ENCODE data around the gene LEMD3.

The LEMD3 gene

GRCh38 chr12:65152596-65152995 lies 16.8 kb upstream of the LEMD3 start:
- in situ Hi-C loops (cut with HindIII; ENCODE audit: low sequenced_read_pairs) = no loop called here
- no peak overlapping the region for H3K4me3 ChIP-seq (ENCODE audit: low read depth, low read length)
- DNase-seq (ENCODE audit: low read depth, low spot score) = peak; percentile 14
- TF ChIP-seq CTCF (IDR thresholded peaks at IDR 0.05; ENCODE audit: low read depth, low read length) = no peak

- H3K4me3 ChIP-seq (ENCODE audit: low read depth, low read length) = no peak overlapping the region
- in situ Hi-C loops (cut with HindIII; ENCODE audit: low sequenced_read_pairs) = no loop called here
- no peak for DNase-seq (ENCODE audit: low read depth, low spot score)
- no peak for TF ChIP-seq CTCF (IDR thresholded peaks at IDR 0.05; ENCODE audit: low read depth, low read length)
These were observed 13.6 kb upstream of the LEMD3 start for GRCh38 chr12:65155784-65156183.

GRCh38 chr12:65156366-65156841 lies 13.0 kb upstream of the LEMD3 start:
- no peak overlapping the region for H3K4me3 ChIP-seq (ENCODE audit: low read depth, low read length)
- TF ChIP-seq CTCF (IDR thresholded peaks at IDR 0.05; ENCODE audit: low read depth, low read length) = no peak
- no peak for DNase-seq (ENCODE audit: low read depth, low spot score)
- in situ Hi-C loops (cut with HindIII; ENCODE audit: low sequenced_read_pairs) = no loop called here

DNA sequence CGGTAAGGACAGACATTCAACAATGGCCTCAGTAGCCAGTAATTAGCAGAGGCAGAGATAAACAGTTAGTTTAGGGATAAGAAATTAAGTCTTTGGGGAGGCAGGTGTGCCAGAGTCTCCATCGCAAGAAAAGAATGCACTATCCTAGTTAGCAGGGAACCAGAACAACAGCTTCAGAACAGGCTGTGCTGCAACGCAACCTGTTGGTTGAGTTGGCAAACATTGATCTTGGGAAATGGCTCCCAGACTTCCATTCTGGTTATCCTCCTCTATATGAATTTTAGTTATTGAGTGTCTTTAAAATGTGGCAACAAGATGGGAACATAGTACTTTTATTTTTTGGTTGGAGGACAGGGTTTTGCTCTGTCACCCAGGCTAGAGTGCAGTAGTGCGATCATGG lies 12.3 kb upstream of the LEMD3 start:
- no peak for DNase-seq (ENCODE audit: low read depth, low spot score)
- in situ Hi-C loops (cut with HindIII; ENCODE audit: low sequenced_read_pairs) = no loop called here
- TF ChIP-seq CTCF (IDR thresholded peaks at IDR 0.05; ENCODE audit: low read depth, low read length) = no peak
- H3K4me3 ChIP-seq (ENCODE audit: low read depth, low read length) = no peak overlapping the region

DNA sequence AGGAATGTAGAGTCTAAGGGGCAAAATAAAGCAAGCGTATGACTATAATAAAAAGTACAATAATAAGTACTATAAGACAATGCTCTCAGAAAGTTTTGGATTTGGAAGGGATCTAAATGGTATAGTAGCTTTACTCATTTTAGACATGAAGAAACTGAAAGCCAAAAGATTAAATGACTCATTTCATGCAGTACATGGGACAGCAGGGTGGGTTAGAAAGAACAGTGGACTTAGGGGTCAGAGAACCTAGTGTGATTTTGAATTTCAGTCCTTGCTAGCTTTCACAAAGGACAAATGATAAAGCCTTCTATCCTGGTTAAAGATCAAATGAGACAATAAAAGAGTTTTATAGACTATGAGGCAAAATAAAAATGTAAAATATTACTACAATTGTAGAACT lies 6.8 kb upstream of the LEMD3 start:
- no peak overlapping the region for H3K4me3 ChIP-seq (ENCODE audit: low read depth, low read length)
- no peak for TF ChIP-seq CTCF (IDR thresholded peaks at IDR 0.05; ENCODE audit: low read depth, low read length)
- DNase-seq (ENCODE audit: low read depth, low spot score) = no peak
- in situ Hi-C loops (cut with HindIII; ENCODE audit: low sequenced_read_pairs) = no loop called here

- H3K4me3 ChIP-seq (ENCODE audit: low read depth, low read length) = no peak overlapping the region
- DNase-seq (ENCODE audit: low read depth, low spot score) = no peak
- no peak for TF ChIP-seq CTCF (IDR thresholded peaks at IDR 0.05; ENCODE audit: low read depth, low read length)
- in situ Hi-C loops (cut with HindIII; ENCODE audit: low sequenced_read_pairs) = no loop called here
These were observed 5.1 kb upstream of the LEMD3 start for GRCh38 chr12:65164244-65164643.

GRCh38 chr12:65164774-65165173 lies 4.6 kb upstream of the LEMD3 start:
- no peak for DNase-seq (ENCODE audit: low read depth, low spot score)
- TF ChIP-seq CTCF (IDR thresholded peaks at IDR 0.05; ENCODE audit: low read depth, low read length) = no peak
- no peak overlapping the region for H3K4me3 ChIP-seq (ENCODE audit: low read depth, low read length)
- in situ Hi-C loops (cut with HindIII; ENCODE audit: low sequenced_read_pairs) = no loop called here

Data from astrocyte of the spinal cord (primary cell).